HepG2 (cell line): ENCODE measurements around the gene TRIM66. TPM values are rescaled to one million over a fixed set of nuclear protein-coding genes. Genes with fewer than 3 reads are reported as not detected.

Source experiments
- polyA plus RNA-seq, 8 experiments: library from polyadenylated mRNA; depleted of rRNA in 3 of 8; stranded (reverse) in 7 of 8; unstranded in 1 of 8; fragments of >200 nt; fragmentation: Illumina TruSeq in 4 of 8; extraction: Trizol in 4 of 8; gene quantifications; 2 replicates each; pipeline versions ENCODE4 v1.2.1 to v1.2.3, GENCODE V29; 2011 to 2016; ENCODE audit warnings: low read depth in 4 of 8, missing spikeins in 1 of 8, mixed read lengths in 1 of 8; ENCODE audit not compliant: insufficient read depth in 1 of 8
- small RNA-seq, 3 experiments: library from RNA; depleted of rRNA; stranded (forward); fragments of <200 nt; gene quantifications; one replicate each; pipeline ENCODE3, GENCODE V24; 2012; ENCODE audit warnings: low read depth in 2 of 3, low replicate concordance in 1 of 3; ENCODE audit not compliant: insufficient read length in 3 of 3, insufficient read depth in 2 of 3
- total RNA-seq, 5 experiments: library from RNA; depleted of rRNA; stranded (reverse); fragments of >200 nt; fragmentation: Illumina TruSeq; extraction: Trizol; gene quantifications; 2 replicates each; pipeline ENCODE4 v1.2.3, GENCODE V29; 2016; ENCODE audit warnings: low read depth in 1 of 5

TRIM66 gene
- total and polyA plus RNA-seq, 2 of the 13 experiments (the other 11 are each of a cell fraction or from before 2014, with no cell fraction given) = 4.9 to 6.1 TPM

Small RNA genes within 50 kb of the gene (small RNA-seq; reads per million reads assigned to genes)
- 0 reads per million in 3 experiments for gene SNORA3A
- 2.6 to 23.2 (median 14.7) reads per million in 3 experiments for gene SNORA3B

Other genes starting within 250 kb of the TRIM66 start
- gene STK33, start 88.4 kb downstream of the TRIM66 start, total RNA-seq (2016; rRNA removed; fragmentation: Illumina TruSeq; extraction: Trizol) = 12.6 and 15.9 TPM in 2 replicates
- gene STK33, start 88.4 kb downstream of the TRIM66 start, polyA plus RNA-seq (2011; rRNA removed) = 1.9 and 2.7 TPM in 2 replicates
- gene RPL27A, start 127 bp upstream of the TRIM66 start, total RNA-seq (2016; rRNA removed; fragmentation: Illumina TruSeq; extraction: Trizol) = 2,153 and 2,707 TPM in 2 replicates
- gene RPL27A, start 127 bp upstream of the TRIM66 start, polyA plus RNA-seq (2011; rRNA removed) = 1,417 and 1,531 TPM in 2 replicates
- gene AKIP1, start 228.5 kb upstream of the TRIM66 start, total RNA-seq (2016; rRNA removed; fragmentation: Illumina TruSeq; extraction: Trizol) = 20.3 and 21.6 TPM in 2 replicates
- gene AKIP1, start 228.5 kb upstream of the TRIM66 start, polyA plus RNA-seq (2011; rRNA removed) = 10.0 and 11.8 TPM in 2 replicates